Common myeloid progenitor, CD34-positive (primary cell): ENCODE results near the gene OGA.

Source experiments
- CTCF ChIA-PET: fragments of 350-600 bp; sonication (Branson Sonifier 250); formaldehyde crosslinking; loops from one replicate; lab custom pipeline; 2021; ENCODE audit warnings: antibody characterized with exemption; lab: Charles Lee
- POLR2A ChIA-PET: fragments of 350-600 bp; sonication (Branson Sonifier 250); formaldehyde crosslinking; loops from one replicate; lab custom pipeline; 2021; ENCODE audit warnings: antibody characterized with exemption; lab: Charles Lee
- DNase-seq, 3 donors: peaks; one replicate each; pipeline versions ENCODE4 v3.0.0 to v3.0.0-alpha.2; 2013
- H3K27ac ChIP-seq, 2 experiments: 1 replicate in 1 of 2; 2 replicates in 1 of 2; pipeline ENCODE4 v1.7.0; 2013; ENCODE audit warnings: inconsistent platforms in 2 of 2, low read length in 2 of 2, mild to moderate bottlenecking in 2 of 2, low read depth in 1 of 2, moderate library complexity in 1 of 2; ENCODE audit not compliant: severe bottlenecking in 2 of 2, insufficient read depth in 1 of 2, poor library complexity in 1 of 2
- H3K27me3 ChIP-seq, 5 experiments: replicated peaks in 2 of 5; 1 replicate in 3 of 5; 2 replicates in 2 of 5; pipeline versions ENCODE4 v1.6.1 to v1.7.0; 2013; ENCODE audit warnings: low read length in 4 of 5, mild to moderate bottlenecking in 2 of 5, moderate library complexity in 2 of 5, inconsistent platforms in 1 of 5; ENCODE audit not compliant: insufficient read depth in 5 of 5, control insufficient read depth in 4 of 5
- H3K36me3 ChIP-seq, 4 experiments: 1 replicate in 2 of 4; 2 replicates in 2 of 4; pipeline versions ENCODE4 v1.6.1 to v1.7.0; 2013; ENCODE audit warnings: low read length in 3 of 4, control low read depth in 1 of 4, mild to moderate bottlenecking in 1 of 4; ENCODE audit not compliant: control insufficient read depth in 4 of 4, insufficient read depth in 4 of 4
- H3K4me1 ChIP-seq, 4 experiments: 1 replicate in 3 of 4; 2 replicates in 1 of 4; pipeline versions ENCODE4 v1.6.1 to v1.7.1; 2013; ENCODE audit warnings: low read length in 3 of 4, mild to moderate bottlenecking in 3 of 4, control low read depth in 1 of 4, inconsistent platforms in 1 of 4, moderate library complexity in 1 of 4; ENCODE audit not compliant: control insufficient read depth in 4 of 4, insufficient read depth in 4 of 4; ENCODE audit errors: control extremely low read depth in 1 of 4
- H3K4me3 ChIP-seq, 7 experiments: 1 replicate in 4 of 7; 2 replicates in 3 of 7; pipeline versions ENCODE4 v1.5.1 to v1.7.0; 2013; ENCODE audit warnings: mild to moderate bottlenecking in 7 of 7, low read length in 6 of 7, moderate library complexity in 6 of 7, inconsistent platforms in 2 of 7, low read depth in 2 of 7, control low read depth in 1 of 7; ENCODE audit not compliant: insufficient read depth in 4 of 7, control insufficient read depth in 1 of 7; ENCODE audit errors: extremely low read depth in 1 of 7
- H3K9me3 ChIP-seq, 5 experiments: 1 replicate in 4 of 5; 2 replicates in 1 of 5; pipeline versions ENCODE4 v1.6.1 to v1.7.1; 2013; ENCODE audit warnings: low read length in 4 of 5, mild to moderate bottlenecking in 2 of 5, inconsistent platforms in 1 of 5, low read depth in 1 of 5, moderate library complexity in 1 of 5; ENCODE audit not compliant: control insufficient read depth in 4 of 5, insufficient read depth in 2 of 5; ENCODE audit errors: control extremely low read depth in 1 of 5
- WGBS: methylation state at CpG from one replicate; pipeline ENCODE4 v1.1.5; 2013; ENCODE audit not compliant: insufficient coverage; 5-methylcytosine and 5-hydroxymethylcytosine counted together

The OGA gene

GRCh38 chr10:101780818-101781654 lies 37.2 kb downstream of the OGA start:
- no peaks in the 10 kb centered on the region for H3K9me3 ChIP-seq
- no peak overlapping the region for H3K27ac ChIP-seq
- peaks cover 0 to 27% (median 16%) of the 10 kb centered on the region in 4 experiments for H3K36me3 ChIP-seq
- H3K4me3 ChIP-seq = no peak overlapping the region
- POLR2A ChIA-PET = no interaction called here
- CTCF ChIA-PET = interaction anchor here (0.6 to 5.9 kb wide), 29 partner anchors 9 to 567 kb away, joined by 3 to 88 read pairs (median 4); partner anchors contain the start of gene OGA
- peaks cover 0 to 44% (median 43%) of the 10 kb centered on the region in 4 experiments for H3K4me1 ChIP-seq
- WGBS = 64% methylated on average over 11 of the region's 14 CpGs
- H3K27me3 ChIP-seq = peaks cover 0 to 36% (median 21%) of the 10 kb centered on the region in 5 experiments
- peak; percentile 66 to 78 (median 72) for DNase-seq

GRCh38 chr10:101780187-101780817 lies 37.9 kb downstream of the OGA start:
- DNase-seq = no peak
- peak overlapping the region in 4 of 7 experiments; percentile 38 to 72 (median 52) for H3K4me3 ChIP-seq
- 38% methylated on average over 17 of the region's 17 CpGs for WGBS
- ChIA-PET POLR2A (no interaction called here), CTCF (interaction anchor here (1.0 to 5.9 kb wide), 12 partner anchors 17 to 566 kb away, joined by 3 to 88 read pairs (median 7); partner anchors contain the start of gene OGA)
- peaks cover 0 to 19% (median 10%) of the 10 kb centered on the region in 4 experiments for H3K36me3 ChIP-seq
- H3K27me3 ChIP-seq = peaks cover 0 to 42% (median 22%) of the 10 kb centered on the region in 5 experiments
- peaks cover 0 to 48% (median 45%) of the 10 kb centered on the region in 4 experiments for H3K4me1 ChIP-seq
- no peaks in the 10 kb centered on the region for H3K9me3 ChIP-seq
- no peak overlapping the region for H3K27ac ChIP-seq

- Histone ChIP-seq H3K4me3 (peak overlapping the region in 5 of 7 experiments; percentile 16 to 72 (median 61)), H3K4me1 (peaks cover 0 to 54% (median 48%) of the 10 kb centered on the region in 4 experiments), H3K36me3 (peaks cover 0 to 13% (median 4%) of the 10 kb centered on the region in 4 experiments), H3K27ac (no peak overlapping the region), H3K27me3 (peaks cover 0 to 49% (median 25%) of the 10 kb centered on the region in 5 experiments), H3K9me3 (no peaks in the 10 kb centered on the region)
- DNase-seq = peak; percentile 68 to 81 (median 79)
- 1% methylated on average over 43 of the region's 51 CpGs for WGBS
- ChIA-PET CTCF (interaction anchor here (1.0 to 5.9 kb wide), 8 partner anchors 18 to 565 kb away, joined by 3 to 88 read pairs (median 8); no protein-coding TSS in a partner anchor), POLR2A (no interaction called here)
These were observed 38.6 kb downstream of the OGA start for GRCh38 chr10:101779544-101780186.

- H3K27me3 ChIP-seq = peaks cover 0 to 56% (median 30%) of the 10 kb centered on the region in 5 experiments
- H3K4me1 ChIP-seq = peaks cover 0 to 54% (median 47%) of the 10 kb centered on the region in 4 experiments
- H3K36me3 ChIP-seq = peaks cover 0 to 7% (median under 1%) of the 10 kb centered on the region in 4 experiments
- ChIA-PET POLR2A (no interaction called here), CTCF (interaction anchor here (0.9 to 4.5 kb wide), 5 partner anchors 169 to 565 kb away, joined by 3 to 18 read pairs (median 10); no protein-coding TSS in a partner anchor)
- DNase-seq = peak; percentile 17 to 61 (median 54)
- H3K9me3 ChIP-seq = no peaks in the 10 kb centered on the region
- peak overlapping the region in 6 of 7 experiments; percentile 1 to 72 (median 50) for H3K4me3 ChIP-seq
- WGBS = 2% methylated on average over 53 of the region's 58 CpGs
- no peak overlapping the region for H3K27ac ChIP-seq
These were observed 39.3 kb downstream of the OGA start for GRCh38 chr10:101778781-101779543.

GRCh38 chr10:101778151-101778780 lies 40.0 kb downstream of the OGA start:
- POLR2A ChIA-PET = no interaction called here
- WGBS = 56% methylated on average over 9 of the region's 12 CpGs
- H3K27me3 ChIP-seq = peaks cover 0 to 63% (median 35%) of the 10 kb centered on the region in 5 experiments

More at GRCh38 chr10:101778151-101778780, 40.0 kb downstream of the OGA start:
- H3K27ac ChIP-seq = no peak overlapping the region
- H3K4me3 ChIP-seq = no peak overlapping the region
- no peak for DNase-seq
- H3K4me1 ChIP-seq = peaks cover 0 to 53% (median 40%) of the 10 kb centered on the region in 4 experiments
- no peaks in the 10 kb centered on the region for H3K9me3 ChIP-seq
- peaks cover 0 to 4% (median 0%) of the 10 kb centered on the region in 4 experiments for H3K36me3 ChIP-seq
- CTCF ChIA-PET = interaction anchor here (0.9 to 4.5 kb wide), 4 partner anchors 168 to 564 kb away, joined by 3 to 18 read pairs (median 6); no protein-coding TSS in a partner anchor
